CD4-positive, alpha-beta T cell treated with Interleukin-15 for 1 hour (primary cell): ENCODE data around the gene TMEM14A.
"Not testable (repeated sequence)": the region's sequence is repeated elsewhere in the genome, so short reads cannot be mapped to it uniquely, and the experiment has no call there.

ENCODE experiments used
- DNase-seq: peaks from one replicate; pipeline ENCODE4 v3.0.0-alpha.2; 2020

The TMEM14A gene, protein sequence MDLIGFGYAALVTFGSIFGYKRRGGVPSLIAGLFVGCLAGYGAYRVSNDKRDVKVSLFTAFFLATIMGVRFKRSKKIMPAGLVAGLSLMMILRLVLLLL

GRCh38 chr6:52670502-52671409 is at the start of gene TMEM14A:
TMEM14A (plus strand) TSS chr6:52671113; CDS start chr6:52677103, 5,990 bp downstream.
- DNase-seq, result peak; percentile 89

GRCh38 chr6:52621631-52622030 is 49.3 kb upstream of the TMEM14A start:
- no peak for DNase-seq

DNA sequence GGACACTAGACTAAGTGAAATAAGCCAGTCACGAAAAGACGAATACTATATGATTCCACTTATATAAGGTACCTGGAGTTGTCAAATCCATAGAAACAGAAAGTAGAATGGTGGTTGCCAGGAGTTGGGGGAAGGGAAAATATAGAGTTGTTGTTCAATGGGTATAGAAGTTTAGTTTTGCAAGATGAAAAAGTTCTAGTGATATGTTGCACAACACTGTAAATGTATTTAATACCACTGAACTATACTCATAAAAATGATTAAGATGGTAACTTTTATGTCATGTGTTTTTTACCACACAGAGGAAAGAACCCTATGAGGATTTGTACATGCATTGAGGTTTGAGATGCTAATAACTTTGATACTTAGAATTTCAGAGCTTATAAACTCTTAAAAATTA is 48.1 kb upstream of the TMEM14A start:
- DNase-seq, result no peak

DNA sequence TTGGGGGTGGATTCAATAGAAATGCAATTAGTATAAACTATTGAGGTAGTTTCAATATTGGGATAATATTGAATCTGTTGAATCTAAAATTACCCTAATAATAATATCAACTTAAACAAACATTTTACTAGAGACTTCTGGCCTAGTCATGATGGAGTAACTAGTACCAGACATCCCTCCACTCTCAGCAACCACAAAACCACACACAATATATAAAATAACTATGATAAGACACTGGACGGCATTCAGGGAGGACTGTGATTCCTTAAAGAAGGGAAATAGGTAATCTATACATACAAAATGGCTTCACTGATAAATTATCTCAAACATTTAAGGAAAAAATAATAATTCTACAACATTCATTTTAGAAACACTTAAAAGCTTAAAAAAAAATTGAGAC is 38.9 kb upstream of the TMEM14A start:
- no peak for DNase-seq

DNA sequence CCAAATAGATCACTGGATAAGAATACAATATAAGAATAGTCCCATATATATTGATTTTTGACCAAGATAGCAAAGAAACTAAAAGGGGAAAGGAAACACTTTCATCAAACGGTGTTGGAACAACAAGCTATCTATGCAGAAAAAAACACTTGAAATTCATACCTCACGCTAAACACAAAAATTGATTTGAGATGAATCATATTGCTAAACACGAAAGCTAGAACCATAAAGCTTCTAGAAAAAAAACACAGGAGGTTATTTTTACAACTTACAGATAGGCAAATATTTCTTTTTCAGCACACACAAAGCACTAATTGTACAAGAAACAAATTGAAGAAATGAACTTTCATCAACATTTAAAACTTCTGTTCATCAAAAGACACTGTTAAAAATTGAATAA is 36.7 kb upstream of the TMEM14A start:
- no peak for DNase-seq

- DNase-seq, result no peak
These were observed 35.8 kb upstream of the TMEM14A start for GRCh38 chr6:52635049-52635577.

DNA sequence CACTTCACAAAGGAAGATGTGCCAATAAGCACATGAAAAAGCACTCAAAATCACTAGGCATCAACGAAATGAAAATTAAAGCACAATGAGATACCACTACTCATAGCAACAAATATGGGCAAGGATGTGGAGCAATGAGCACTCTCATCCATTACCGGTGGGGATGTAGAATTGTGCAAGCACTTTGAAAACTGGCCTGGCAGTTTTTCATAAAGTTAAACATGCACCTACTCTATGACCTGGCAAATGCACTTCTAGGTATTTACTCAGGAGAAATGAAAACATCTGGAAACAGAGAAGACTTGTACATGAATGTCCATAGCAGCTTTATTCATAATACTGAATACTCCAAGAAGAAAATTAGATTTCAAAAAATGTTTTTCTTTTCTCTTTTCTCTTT is 34.1 kb upstream of the TMEM14A start:
- no peak for DNase-seq

DNA sequence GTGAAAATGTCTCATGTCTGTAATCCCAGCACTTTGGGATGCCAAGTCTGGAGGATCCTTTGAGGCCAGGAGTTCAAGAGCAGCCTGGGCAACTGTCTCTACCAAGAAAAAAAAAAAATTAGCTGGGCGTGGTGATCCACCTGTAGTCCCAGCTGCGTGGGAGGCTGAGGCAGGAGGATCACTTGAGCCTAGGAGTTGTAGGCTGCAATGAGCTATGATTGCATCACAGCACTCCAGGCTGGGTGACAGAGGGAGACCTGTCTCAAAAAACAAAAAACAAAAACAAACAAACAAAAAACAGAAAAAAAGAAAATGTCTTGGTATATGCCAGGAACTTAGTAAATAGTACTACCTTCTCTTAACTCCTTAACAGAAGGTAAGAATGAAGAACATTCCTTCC is 31.4 kb upstream of the TMEM14A start:
- no peak for DNase-seq

DNA sequence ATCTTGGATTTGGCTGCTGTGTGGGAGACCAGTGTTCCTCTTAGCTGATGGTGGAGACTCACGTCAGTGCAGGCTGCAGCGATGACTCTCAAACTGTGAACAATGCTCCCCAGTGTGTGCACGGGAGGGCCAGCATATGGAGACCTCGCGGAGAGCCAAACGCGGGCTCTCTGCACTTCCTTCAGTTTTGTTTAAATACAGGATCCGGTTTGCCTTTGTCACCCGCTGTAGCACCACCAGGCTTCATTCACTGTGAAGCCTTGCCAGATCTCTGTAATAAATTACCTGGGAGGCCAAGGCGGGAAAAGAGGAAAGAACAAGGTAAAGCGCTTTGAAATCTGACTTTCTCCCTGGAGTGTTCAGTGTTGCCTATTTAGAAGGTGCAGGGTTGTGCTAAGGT is 30.7 kb upstream of the TMEM14A start:
- no peak for DNase-seq

- DNase-seq, result no peak
These were observed 30.0 kb upstream of the TMEM14A start for GRCh38 chr6:52640916-52641315.

DNA sequence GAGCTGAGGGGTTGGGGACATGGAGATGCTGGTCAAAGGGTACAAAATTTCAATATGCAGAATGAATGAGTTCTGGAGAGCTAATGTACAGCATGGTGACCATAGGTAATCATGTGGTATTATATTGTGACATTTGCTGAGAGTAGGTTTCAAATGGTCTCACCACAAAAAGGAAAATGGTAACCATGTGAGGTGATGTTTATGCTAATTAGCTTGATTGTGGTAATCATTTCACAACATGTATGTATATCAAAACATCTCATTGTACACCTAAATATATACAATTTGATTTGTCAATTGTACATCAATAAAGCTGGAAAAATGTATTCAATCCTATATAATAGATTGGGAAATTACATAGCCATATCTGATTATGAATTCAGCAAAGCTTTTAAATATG is 29.5 kb upstream of the TMEM14A start:
- DNase-seq, result no peak

DNA sequence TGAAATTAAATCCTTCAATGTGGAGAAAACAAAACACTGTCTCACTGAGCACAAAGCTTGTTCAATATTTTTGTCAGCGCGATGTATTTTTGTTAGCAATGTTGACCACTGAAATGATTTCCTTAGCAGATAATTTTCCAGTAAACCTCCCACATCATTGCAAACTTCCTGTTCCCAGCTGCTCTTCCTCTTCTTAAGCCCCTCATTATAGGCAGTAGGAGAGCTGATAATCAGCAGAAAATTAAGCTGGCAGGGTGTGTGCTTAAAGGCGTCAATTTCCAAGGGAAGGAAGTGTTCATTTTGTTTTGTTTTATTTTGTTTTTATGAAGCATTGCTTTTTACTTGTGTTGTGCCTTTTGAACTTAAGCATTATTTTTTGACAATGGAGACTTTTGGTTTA is 29.1 kb upstream of the TMEM14A start:
- DNase-seq, result no peak

GRCh38 chr6:52642368-52642767 is 28.5 kb upstream of the TMEM14A start:
- no peak for DNase-seq

- no peak for DNase-seq
These were observed 27.8 kb upstream of the TMEM14A start for GRCh38 chr6:52643158-52643557.

GRCh38 chr6:52644253-52644652 is 26.7 kb upstream of the TMEM14A start:
- no peak for DNase-seq

GRCh38 chr6:52645976-52646375 is 24.9 kb upstream of the TMEM14A start:
- DNase-seq, result no peak

DNA sequence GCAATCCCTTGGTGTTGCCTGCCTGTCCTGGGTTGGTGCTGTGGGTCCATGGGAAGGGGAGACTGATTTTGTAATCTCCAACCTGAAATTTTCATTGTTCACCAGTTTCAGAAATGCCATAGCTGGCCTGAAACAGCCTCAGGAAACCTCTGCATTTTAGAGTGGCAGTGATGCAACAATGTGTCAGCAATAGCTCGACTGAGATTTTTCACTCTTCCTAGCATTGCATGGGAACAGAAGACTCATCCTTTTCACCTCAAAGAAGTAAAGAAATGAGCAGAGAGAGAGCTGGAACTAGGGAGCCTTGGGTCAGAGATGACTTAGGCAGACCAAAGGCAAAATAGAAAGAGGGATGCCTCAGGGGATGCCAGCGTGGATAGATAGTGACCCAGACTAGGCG is 23.7 kb upstream of the TMEM14A start:
- no peak for DNase-seq

GRCh38 chr6:52649536-52650160 is 21.3 kb upstream of the TMEM14A start:
- DNase-seq, result no peak

GRCh38 chr6:52650941-52651340 is 20.0 kb upstream of the TMEM14A start:
- no peak for DNase-seq

DNA sequence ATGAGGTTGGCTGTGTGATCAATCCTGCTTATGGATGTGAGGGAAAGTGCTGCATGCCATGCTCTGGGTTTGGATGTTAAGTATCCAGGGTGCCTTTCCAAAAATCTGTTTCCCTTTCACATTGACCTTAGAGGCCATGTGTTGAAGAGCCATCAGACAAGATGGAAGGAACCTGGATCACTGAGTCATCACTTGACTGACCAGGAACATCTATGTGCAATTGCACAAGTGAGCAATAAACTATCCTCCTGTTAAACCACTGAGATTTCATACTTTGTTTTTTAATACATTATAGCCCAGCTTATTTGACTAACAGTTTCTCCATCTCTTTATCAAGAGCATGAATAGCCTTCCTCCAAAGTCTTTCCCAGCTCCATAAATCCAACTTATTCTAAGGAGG is 17.8 kb upstream of the TMEM14A start:
- DNase-seq, result no peak

DNA sequence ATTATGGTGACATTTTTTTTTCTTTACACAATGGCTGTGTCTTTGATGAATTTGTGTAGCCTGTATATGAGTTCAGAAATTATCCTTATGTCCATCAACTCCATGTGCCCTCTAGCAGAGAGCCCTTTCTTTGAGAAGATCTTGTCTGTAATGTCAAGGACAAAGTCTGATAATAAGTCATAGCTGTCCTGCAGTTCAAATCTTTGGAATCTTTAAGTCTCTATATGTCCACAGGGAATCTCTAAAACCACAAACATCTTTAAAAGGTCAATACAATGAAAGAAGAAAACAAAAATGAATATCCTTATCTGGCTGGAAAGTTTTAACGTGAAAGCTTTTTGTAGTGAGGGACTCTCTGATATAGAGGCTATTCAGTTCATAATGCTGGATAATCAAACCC is 16.9 kb upstream of the TMEM14A start:
- DNase-seq, result no peak

- no peak for DNase-seq
These were observed 16.3 kb upstream of the TMEM14A start for GRCh38 chr6:52654592-52654991.

DNA sequence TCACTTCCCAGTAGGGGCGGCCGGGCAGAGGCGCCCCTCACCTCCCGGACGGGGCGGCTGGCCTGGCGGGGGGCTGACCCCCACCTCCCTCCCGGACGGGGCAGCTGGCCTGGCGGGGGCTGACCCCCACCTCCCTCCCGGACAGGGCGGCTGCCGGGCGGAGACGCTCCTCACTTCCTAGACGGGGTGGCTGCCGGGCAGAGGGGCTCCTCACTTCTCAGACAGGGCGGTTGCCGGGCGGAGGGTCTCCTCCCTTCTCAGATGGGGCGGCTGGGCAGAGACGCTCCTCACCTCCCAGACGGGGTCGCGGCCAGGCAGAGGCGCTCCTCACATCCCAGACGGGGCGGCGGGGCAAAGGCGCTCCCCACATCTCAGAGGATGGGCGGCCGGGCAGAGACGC is 15.0 kb upstream of the TMEM14A start:
- not testable (repeated sequence) for DNase-seq

GRCh38 chr6:52657870-52658269 is 13.0 kb upstream of the TMEM14A start:
- no peak for DNase-seq
